H1 (cell line): ENCODE data around the gene ZNF581. TPM values are rescaled to one million over a fixed set of nuclear protein-coding genes. Genes with fewer than 3 reads are reported as not detected.

Experiments
- BACH1 ChIP-seq: IDR thresholded peaks from 2 replicates; pipeline ENCODE4 v1.6.1; 2012; ENCODE audit warnings: low read length, improper control_type of control experiment
- KDM5A ChIP-seq: fragments of 200-600 bp; IDR thresholded peaks from 2 replicates; pipeline ENCODE4 v1.7.1; 2012; ENCODE audit warnings: mild to moderate bottlenecking, low read length, inconsistent platforms, mixed read lengths
- RXRA ChIP-seq: IDR thresholded peaks from 2 replicates; pipeline ENCODE4 v1.6.1; 2011; ENCODE audit warnings: low read depth, mild to moderate bottlenecking, low read length, moderate library complexity; ENCODE audit not compliant: insufficient read depth
- ZNF274 ChIP-seq: IDR thresholded peaks from 2 replicates; pipeline ENCODE4 v1.7.0; 2012; ENCODE audit warnings: low read length, borderline replicate concordance; ENCODE audit errors: extremely low read depth
- polyA plus RNA-seq, 7 experiments: library from polyadenylated mRNA; depleted of rRNA in 3 of 7; stranded (reverse) in 5 of 7; unstranded in 2 of 7; fragments of >200 nt in 5 of 7; fragments of 200-250 nt in 2 of 7; gene quantifications; 1 replicate in 5 of 7; 2 replicates in 1 of 7; 4 replicates in 1 of 7; pipeline versions ENCODE4 v1.2.1 to v1.2.3, GENCODE V29; 2011 to 2013; ENCODE audit warnings: missing spikeins in 2 of 7, mixed read lengths in 2 of 7
- total RNA-seq: library from RNA; stranded (reverse); fragmentation: NEBNext Ultra II Directional; extraction: Animal tissue kit (Norgen Biotek cat#: 25700); gene quantifications from 2 replicates; pipeline ENCODE4 v1.2.1, GENCODE V29; 2021
- TF ChIP-seq, protein P1 (sequence below): IDR thresholded peaks from 2 replicates; pipeline ENCODE4 v1.6.1; 2011; ENCODE audit warnings: low read length, improper control_type of control experiment

The ZNF581 gene
- total and polyA plus RNA-seq, 2 of the 8 experiments (the other 6 are each of a cell fraction or from before 2014, with no cell fraction given) = 73.0 to 76.1 TPM

DNA sequence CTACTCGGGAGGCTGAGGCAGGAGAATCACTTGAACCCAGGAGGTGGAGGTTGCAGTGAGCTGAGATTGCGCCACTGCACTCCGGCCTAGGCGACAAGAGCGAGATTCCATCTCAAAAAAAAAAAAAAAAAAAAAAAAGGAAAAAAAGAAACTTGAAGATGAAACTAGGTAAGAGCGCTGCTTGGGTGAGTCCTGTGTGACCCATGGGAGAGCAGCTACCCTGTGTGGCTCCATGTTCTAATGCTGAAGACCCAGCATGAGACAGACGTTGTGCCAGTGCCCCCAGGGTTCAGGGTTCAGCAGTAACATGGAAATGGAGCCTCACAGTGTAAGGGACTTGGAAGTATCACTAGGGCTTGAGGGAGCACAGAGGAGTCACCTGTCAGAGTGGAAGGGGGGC lies 25.0 kb upstream of the ZNF581 start (continued):
- TF ChIP-seq RXRA (no peak), BACH1 (no peak), KDM5A (no peak), ZNF274 (no peak)
- TF ChIP-seq, protein P1, sequence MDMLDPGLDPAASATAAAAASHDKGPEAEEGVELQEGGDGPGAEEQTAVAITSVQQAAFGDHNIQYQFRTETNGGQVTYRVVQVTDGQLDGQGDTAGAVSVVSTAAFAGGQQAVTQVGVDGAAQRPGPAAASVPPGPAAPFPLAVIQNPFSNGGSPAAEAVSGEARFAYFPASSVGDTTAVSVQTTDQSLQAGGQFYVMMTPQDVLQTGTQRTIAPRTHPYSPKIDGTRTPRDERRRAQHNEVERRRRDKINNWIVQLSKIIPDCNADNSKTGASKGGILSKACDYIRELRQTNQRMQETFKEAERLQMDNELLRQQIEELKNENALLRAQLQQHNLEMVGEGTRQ = no peak
- TF ChIP-seq, all 59 proteins: peak for 0
